IMR-90 (cell line): Measurements from ENCODE around the gene HOATZ. TPM values are rescaled to one million over a fixed set of nuclear protein-coding genes. Genes with fewer than 3 reads are reported as not detected.

ENCODE experiments used
- ATAC-seq: fragments of 200-7000 bp; cut with Tn5 transposase; 2 replicates; pipeline ENCODE4 v1.9.1; 2020; ENCODE audit warnings: low read depth, mild to moderate bottlenecking, moderate library complexity
- BruUV-seq: library from RNA; stranded (reverse); fragments of 400-500 nt; replicated peaks from 2 replicates; lab custom pipeline; 2021; lab: Mats Ljungman, UMichigan
- CTCF ChIA-PET: fragments of 300-600 bp; formaldehyde crosslinking; extraction: SDS; loops from one replicate; lab custom pipeline; 2021; ENCODE audit warnings: antibody characterized with exemption; lab: Yijun Ruan, JAX
- POLR2A ChIA-PET: fragments of 300-600 bp; sonication (Branson Sonifier 250); formaldehyde crosslinking; loops from one replicate; lab custom pipeline; 2022; ENCODE audit warnings: antibody characterized with exemption; ENCODE audit not compliant: unreplicated experiment; lab: Charles Lee
- DNase-seq: peaks from one replicate; pipeline ENCODE4 v3.0.0; 2013
- H2AFZ ChIP-seq: replicated peaks from 2 replicates; pipeline ENCODE3; 2013; ENCODE audit warnings: low read length, mild to moderate bottlenecking; ENCODE audit not compliant: poor library complexity
- H2AK5ac ChIP-seq: 2 replicates; pipeline ENCODE4 v1.6.1; 2013; ENCODE audit warnings: low read depth, low read length, inconsistent platforms
- H2AK9ac ChIP-seq: replicated peaks from 2 replicates; pipeline ENCODE3; 2013; ENCODE audit warnings: mild to moderate bottlenecking, low read depth, low read length, moderate library complexity; ENCODE audit not compliant: poor library complexity
- H2BK120ac ChIP-seq: 2 replicates; pipeline ENCODE4 v1.6.1; 2013; ENCODE audit warnings: low read depth, low read length, inconsistent platforms
- H2BK15ac ChIP-seq: 3 replicates; pipeline ENCODE4 v1.6.1; 2013; ENCODE audit warnings: low read depth, low read length, inconsistent platforms
- H2BK20ac ChIP-seq: 2 replicates; pipeline ENCODE4 v1.6.1; 2013; ENCODE audit warnings: low read depth, mild to moderate bottlenecking, inconsistent platforms, low read length, moderate library complexity
- H2BK5ac ChIP-seq: 2 replicates; pipeline ENCODE4 v1.6.1; 2013; ENCODE audit warnings: mild to moderate bottlenecking, low read depth, low read length, inconsistent platforms; ENCODE audit not compliant: poor library complexity, severe bottlenecking
- H3K14ac ChIP-seq: replicated peaks from 2 replicates; pipeline ENCODE4 v1.6.1; 2013; ENCODE audit warnings: low read depth, low read length, inconsistent platforms
- H3K18ac ChIP-seq: 2 replicates; pipeline ENCODE4 v1.6.1; 2013; ENCODE audit warnings: low read depth, low read length, control low read depth
- H3K23ac ChIP-seq: 2 replicates; pipeline ENCODE4 v1.6.1; 2013; ENCODE audit warnings: low read depth, low read length, inconsistent platforms
- H3K27ac ChIP-seq: 2 replicates; pipeline ENCODE4 v1.5.1; 2013; ENCODE audit warnings: mild to moderate bottlenecking, control low read depth, low read length; ENCODE audit not compliant: insufficient read depth
- H3K27me3 ChIP-seq: 2 replicates; pipeline ENCODE4 v1.6.1; 2013; ENCODE audit warnings: low read length; ENCODE audit not compliant: control insufficient read depth, insufficient read depth
- H3K36me3 ChIP-seq: 2 replicates; pipeline ENCODE4 v1.6.1; 2013; ENCODE audit warnings: low read length, mixed read lengths; ENCODE audit not compliant: control insufficient read depth, insufficient read depth
- H3K4ac ChIP-seq: 2 replicates; pipeline ENCODE4 v1.6.1; 2013; ENCODE audit warnings: low read depth, low read length, inconsistent platforms
- H3K4me1 ChIP-seq: 2 replicates; pipeline ENCODE4 v1.6.1; 2013; ENCODE audit warnings: low read length, mixed read lengths; ENCODE audit not compliant: control insufficient read depth, insufficient read depth
- H3K4me2 ChIP-seq: 2 replicates; pipeline ENCODE4 v1.6.1; 2013; ENCODE audit warnings: low read depth, mild to moderate bottlenecking, control low read depth, low read length, moderate library complexity
- H3K4me3 ChIP-seq: 2 replicates; pipeline ENCODE4 v1.5.1; 2013; ENCODE audit warnings: low read depth, mild to moderate bottlenecking, control low read depth, low read length, moderate library complexity; ENCODE audit not compliant: insufficient read depth
- H3K56ac ChIP-seq: 2 replicates; pipeline ENCODE4 v1.6.1; 2013; ENCODE audit warnings: low read length, inconsistent platforms; ENCODE audit not compliant: insufficient read depth; ENCODE audit errors: extremely low read depth
- H3K79me1 ChIP-seq, 2 experiments: 2 replicates each; pipeline ENCODE4 v1.6.1; 2013; ENCODE audit warnings: low read length in 2 of 2, inconsistent platforms in 1 of 2, low read depth in 1 of 2
- H3K9ac ChIP-seq: 2 replicates; pipeline ENCODE4 v1.6.1; 2013; ENCODE audit warnings: low read depth, low read length, control low read depth
- H3K9me1 ChIP-seq: 2 replicates; pipeline ENCODE4 v1.6.1; 2013; ENCODE audit warnings: low read length, inconsistent platforms; ENCODE audit not compliant: insufficient read depth
- H3K9me3 ChIP-seq: 2 replicates; pipeline ENCODE4 v1.6.1; 2013; ENCODE audit warnings: low read length; ENCODE audit not compliant: control insufficient read depth, insufficient read depth
- H4K20me1 ChIP-seq: 2 replicates; pipeline ENCODE4 v1.6.1; 2013; ENCODE audit warnings: low read length, inconsistent platforms; ENCODE audit not compliant: insufficient read depth
- H4K5ac ChIP-seq: 2 replicates; pipeline ENCODE4 v1.6.1; 2013; ENCODE audit warnings: mild to moderate bottlenecking, low read depth, low read length, control low read depth
- H4K8ac ChIP-seq, 2 experiments: 2 replicates each; pipeline ENCODE4 v1.6.1; 2013; ENCODE audit warnings: low read depth in 2 of 2, low read length in 2 of 2, control low read depth in 1 of 2, inconsistent platforms in 1 of 2
- H4K91ac ChIP-seq: 2 replicates; pipeline ENCODE4 v1.6.1; 2013; ENCODE audit warnings: low read depth, low read length, inconsistent platforms; ENCODE audit not compliant: insufficient read depth
- BHLHE40 ChIP-seq: fragments of 150-350 bp; IDR thresholded peaks from 2 replicates; pipeline ENCODE4 v1.6.1; 2016; ENCODE audit warnings: mild to moderate bottlenecking, low read depth, low read length
- CEBPB ChIP-seq: IDR thresholded peaks from 2 replicates; pipeline ENCODE4 v1.6.1; 2012; ENCODE audit warnings: low read depth, low read length, improper control_type of control experiment
- CHD1 ChIP-seq: IDR thresholded peaks from 2 replicates; pipeline ENCODE4 v1.6.1; 2012; ENCODE audit warnings: low read depth, low read length, improper control_type of control experiment
- FOS ChIP-seq: fragments of 150-350 bp; IDR thresholded peaks from 2 replicates; pipeline ENCODE4 v1.6.1; 2016; ENCODE audit warnings: low read depth, low read length
- MAFK ChIP-seq: IDR thresholded peaks from 2 replicates; pipeline ENCODE4 v1.6.1; 2012; ENCODE audit warnings: low read depth, low read length, improper control_type of control experiment
- MAZ ChIP-seq: IDR thresholded peaks from 2 replicates; pipeline ENCODE4 v1.6.1; 2012; ENCODE audit warnings: low read depth, mild to moderate bottlenecking, low read length, improper control_type of control experiment, moderate library complexity, borderline replicate concordance
- MXI1 ChIP-seq: IDR thresholded peaks from 2 replicates; pipeline ENCODE4 v1.6.1; 2012; ENCODE audit warnings: low read depth, mild to moderate bottlenecking, low read length, moderate library complexity, borderline replicate concordance
- NFE2L2 ChIP-seq: fragments of 150-350 bp; IDR thresholded peaks from 2 replicates; pipeline ENCODE4 v1.6.1; 2016; ENCODE audit warnings: low read depth, mild to moderate bottlenecking, low read length
- POLR2A ChIP-seq: IDR thresholded peaks from 2 replicates; pipeline ENCODE4 v1.6.1; 2012; ENCODE audit warnings: mild to moderate bottlenecking, low read depth, low read length
- RAD21 ChIP-seq: IDR thresholded peaks from 2 replicates; pipeline ENCODE4 v1.6.1; 2012; ENCODE audit warnings: low read length, improper control_type of control experiment
- RCOR1 ChIP-seq: IDR thresholded peaks from 2 replicates; pipeline ENCODE4 v1.6.1; 2012; ENCODE audit warnings: mild to moderate bottlenecking, low read length, improper control_type of control experiment; ENCODE audit not compliant: insufficient replicate concordance
- RFX5 ChIP-seq: IDR thresholded peaks from 2 replicates; pipeline ENCODE4 v1.8.0; 2012; ENCODE audit warnings: low read depth, mild to moderate bottlenecking, low read length, moderate library complexity
- SMC3 ChIP-seq: fragments of 150-350 bp; IDR thresholded peaks from 2 replicates; pipeline ENCODE4 v1.6.1; 2016; ENCODE audit warnings: low read depth, mild to moderate bottlenecking, antibody characterized with exemption, low read length, moderate library complexity
- WGBS, 2 experiments: methylation state at CpG; one replicate each; pipeline versions ENCODE4 v1.1.5 to v1.1.7; 2013; ENCODE audit warnings: missing lambda C conversion rate in 2 of 2; ENCODE audit not compliant: insufficient read length in 1 of 2; ENCODE audit errors: extremely low coverage in 2 of 2; 5-methylcytosine and 5-hydroxymethylcytosine counted together
- dilution Hi-C: fragments of 300-500 bp; cut with HindIII; formaldehyde crosslinking; loops from one replicate; pipeline ENCODE4 v1.14.3; 2018; ENCODE audit warnings: low sequenced_read_pairs; ENCODE audit not compliant: unreplicated experiment
- in situ Hi-C: fragments of 300-500 bp; cut with MboI; formaldehyde crosslinking; loops from 3 replicates; pipeline ENCODE4 v1.14.3; 2019; ENCODE audit warnings: low sequenced_read_pairs, inconsistent platforms, mixed read lengths
- intact Hi-C: fragments of 100-400 bp; cut with micrococcal nuclease; formaldehyde crosslinking; loops from 2 replicates; pipeline ENCODE4 v1.10.0; 2022
- polyA plus RNA-seq, 3 experiments: library from polyadenylated mRNA; depleted of rRNA; stranded (reverse); fragments of >200 nt; gene quantifications; 2 replicates each; pipeline ENCODE4 v1.2.3, GENCODE V29; 2012; ENCODE audit warnings: low replicate concordance in 1 of 3
- total RNA-seq: library from RNA; depleted of rRNA; stranded (reverse); fragments of >200 nt; gene quantifications from 2 replicates; pipeline ENCODE4 v1.2.3, GENCODE V29; 2012
- TF ChIP-seq, protein P1 (sequence below): fragments of 150-350 bp; IDR thresholded peaks from 2 replicates; pipeline ENCODE4 v1.6.1; 2017; ENCODE audit warnings: mild to moderate bottlenecking, antibody characterized with exemption, low read length, low read depth
- TF ChIP-seq, protein P2 (sequence below): conservative IDR thresholded peaks from 2 replicates; pipeline ENCODE4 v1.5.1; 2012; ENCODE audit warnings: mild to moderate bottlenecking, low read depth, low read length, improper control_type of control experiment
- TF ChIP-seq, protein P3 (sequence below): fragments of 150-350 bp; IDR thresholded peaks from 2 replicates; pipeline ENCODE4 v1.6.1; 2016; ENCODE audit warnings: low read depth, mild to moderate bottlenecking, low read length, moderate library complexity, borderline replicate concordance

The HOATZ gene
- total and polyA plus RNA-seq, 2 of the 4 experiments (the other 2 are of a cell fraction) = not detected

DNA sequence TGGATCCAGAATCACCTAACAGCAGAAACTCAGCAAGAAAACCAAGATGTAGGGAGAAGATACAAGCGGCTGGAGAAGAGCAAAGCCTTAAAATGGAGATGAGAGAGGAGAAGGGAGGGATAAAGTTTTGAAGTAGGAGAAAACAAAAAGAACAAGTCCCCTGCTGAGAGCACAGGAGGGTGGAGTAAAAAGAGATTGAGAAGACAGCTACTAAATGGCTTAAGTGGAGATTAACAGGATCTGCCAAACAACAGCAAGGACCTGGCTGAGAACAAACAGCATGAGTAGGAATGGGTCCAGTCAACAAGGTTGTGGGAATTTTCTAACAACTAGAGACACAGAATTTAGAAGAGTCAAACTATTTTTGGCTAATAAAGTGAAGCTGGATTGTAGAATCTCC is 20.5 kb upstream of the HOATZ start:
- Histone ChIP-seq H2BK20ac (no peak overlapping the region), H2BK15ac (no peak overlapping the region), H3K9me3 (no peaks in the 10 kb centered on the region), H3K79me1 (no peaks in the 10 kb centered on the region), H3K4me2 (no peak overlapping the region), H3K23ac (no peak overlapping the region), H4K8ac (no peak overlapping the region), H3K4me1 (no peaks in the 10 kb centered on the region), H3K4ac (no peak overlapping the region), H3K27me3 (peaks cover 6% of the 10 kb centered on the region), H3K9me1 (no peaks in the 10 kb centered on the region), H3K18ac (no peak overlapping the region), H3K56ac (no peak overlapping the region), H3K27ac (no peak overlapping the region), H3K36me3 (no peaks in the 10 kb centered on the region), H2AK9ac (no peak overlapping the region), H2BK5ac (no peak overlapping the region), H3K14ac (no peak overlapping the region), H2AFZ (no peak overlapping the region), H3K4me3 (no peak overlapping the region), H4K91ac (no peak overlapping the region), H4K5ac (no peak overlapping the region), H4K20me1 (no peaks in the 10 kb centered on the region), H2AK5ac (no peak overlapping the region), H2BK120ac (no peak overlapping the region), H3K9ac (no peak overlapping the region)
- intact Hi-C loops = no loop called here
- dilution Hi-C loops = no loop called here
- no peak for TF ChIP-seq MAZ
- TF ChIP-seq MAFK = no peak
- TF ChIP-seq RAD21 = no peak
- TF ChIP-seq CHD1 = no peak
- TF ChIP-seq FOS = no peak
- TF ChIP-seq NFE2L2 = no peak
- TF ChIP-seq RFX5 = no peak
- no peak for TF ChIP-seq CEBPB
- TF ChIP-seq, protein P1, sequence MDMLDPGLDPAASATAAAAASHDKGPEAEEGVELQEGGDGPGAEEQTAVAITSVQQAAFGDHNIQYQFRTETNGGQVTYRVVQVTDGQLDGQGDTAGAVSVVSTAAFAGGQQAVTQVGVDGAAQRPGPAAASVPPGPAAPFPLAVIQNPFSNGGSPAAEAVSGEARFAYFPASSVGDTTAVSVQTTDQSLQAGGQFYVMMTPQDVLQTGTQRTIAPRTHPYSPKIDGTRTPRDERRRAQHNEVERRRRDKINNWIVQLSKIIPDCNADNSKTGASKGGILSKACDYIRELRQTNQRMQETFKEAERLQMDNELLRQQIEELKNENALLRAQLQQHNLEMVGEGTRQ = no peak
- no peak for TF ChIP-seq POLR2A
- TF ChIP-seq MXI1 = no peak
- TF ChIP-seq BHLHE40 = no peak
- no peak for TF ChIP-seq SMC3
- TF ChIP-seq, protein P2, sequence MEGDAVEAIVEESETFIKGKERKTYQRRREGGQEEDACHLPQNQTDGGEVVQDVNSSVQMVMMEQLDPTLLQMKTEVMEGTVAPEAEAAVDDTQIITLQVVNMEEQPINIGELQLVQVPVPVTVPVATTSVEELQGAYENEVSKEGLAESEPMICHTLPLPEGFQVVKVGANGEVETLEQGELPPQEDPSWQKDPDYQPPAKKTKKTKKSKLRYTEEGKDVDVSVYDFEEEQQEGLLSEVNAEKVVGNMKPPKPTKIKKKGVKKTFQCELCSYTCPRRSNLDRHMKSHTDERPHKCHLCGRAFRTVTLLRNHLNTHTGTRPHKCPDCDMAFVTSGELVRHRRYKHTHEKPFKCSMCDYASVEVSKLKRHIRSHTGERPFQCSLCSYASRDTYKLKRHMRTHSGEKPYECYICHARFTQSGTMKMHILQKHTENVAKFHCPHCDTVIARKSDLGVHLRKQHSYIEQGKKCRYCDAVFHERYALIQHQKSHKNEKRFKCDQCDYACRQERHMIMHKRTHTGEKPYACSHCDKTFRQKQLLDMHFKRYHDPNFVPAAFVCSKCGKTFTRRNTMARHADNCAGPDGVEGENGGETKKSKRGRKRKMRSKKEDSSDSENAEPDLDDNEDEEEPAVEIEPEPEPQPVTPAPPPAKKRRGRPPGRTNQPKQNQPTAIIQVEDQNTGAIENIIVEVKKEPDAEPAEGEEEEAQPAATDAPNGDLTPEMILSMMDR = no peak
- no peak for TF ChIP-seq RCOR1
- TF ChIP-seq, protein P3, sequence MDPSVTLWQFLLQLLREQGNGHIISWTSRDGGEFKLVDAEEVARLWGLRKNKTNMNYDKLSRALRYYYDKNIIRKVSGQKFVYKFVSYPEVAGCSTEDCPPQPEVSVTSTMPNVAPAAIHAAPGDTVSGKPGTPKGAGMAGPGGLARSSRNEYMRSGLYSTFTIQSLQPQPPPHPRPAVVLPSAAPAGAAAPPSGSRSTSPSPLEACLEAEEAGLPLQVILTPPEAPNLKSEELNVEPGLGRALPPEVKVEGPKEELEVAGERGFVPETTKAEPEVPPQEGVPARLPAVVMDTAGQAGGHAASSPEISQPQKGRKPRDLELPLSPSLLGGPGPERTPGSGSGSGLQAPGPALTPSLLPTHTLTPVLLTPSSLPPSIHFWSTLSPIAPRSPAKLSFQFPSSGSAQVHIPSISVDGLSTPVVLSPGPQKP = no peak
- no peak for DNase-seq
- no peak for ATAC-seq
- WGBS, 2 experiments = no CpG with 5 or more reads among the region's 1 CpG
- POLR2A ChIA-PET = no interaction called here
- in situ Hi-C loops = no loop called here
- BruUV-seq = no TSS peak
- CTCF ChIA-PET = no interaction called here
